HG02763 (cell line): ENCODE measurements around the gene HCRT.
"Not testable (repeated sequence)": the region's sequence is repeated elsewhere in the genome, so short reads cannot be mapped to it uniquely, and the experiment has no call there.

ENCODE experiments used
- ATAC-seq: cut with Tn5 transposase; IDR thresholded peaks from one replicate; pipeline ENCODE4 v1.9.1; 2021; ENCODE audit warnings: mild to moderate bottlenecking, moderate library complexity; ENCODE audit not compliant: unreplicated experiment

Gene HCRT, protein sequence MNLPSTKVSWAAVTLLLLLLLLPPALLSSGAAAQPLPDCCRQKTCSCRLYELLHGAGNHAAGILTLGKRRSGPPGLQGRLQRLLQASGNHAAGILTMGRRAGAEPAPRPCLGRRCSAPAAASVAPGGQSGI

GRCh38 chr17:42184713-42185620 is at the start of gene HCRT:
Gene HCRT, minus strand, starts transcription at chr17:42185452. Its CDS starts 87 bp downstream, at chr17:42185365.
- no peak for ATAC-seq

DNA sequence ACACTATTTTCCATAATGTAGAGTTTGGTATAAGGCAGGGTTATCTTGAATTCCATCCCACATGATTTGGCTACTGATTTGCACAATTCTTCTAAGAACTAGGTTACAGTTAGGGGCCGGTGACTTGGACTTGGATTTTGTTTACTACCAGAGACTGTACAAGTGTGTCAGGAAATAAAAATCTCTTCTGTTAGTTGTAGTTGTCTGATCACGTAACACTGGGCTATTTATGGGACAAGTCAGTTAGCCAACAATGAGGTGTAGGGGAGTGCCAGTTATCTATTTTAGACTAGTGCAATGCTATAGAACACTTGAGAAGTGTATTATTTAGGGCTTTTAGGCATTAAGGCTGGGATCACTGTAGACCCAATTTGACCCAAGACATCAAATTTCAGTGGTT is 48.7 kb upstream of the HCRT start:
- no peak for ATAC-seq

- no peak for ATAC-seq
Measured at GRCh38 chr17:42233156-42233555, 47.9 kb upstream of the HCRT start.

DNA sequence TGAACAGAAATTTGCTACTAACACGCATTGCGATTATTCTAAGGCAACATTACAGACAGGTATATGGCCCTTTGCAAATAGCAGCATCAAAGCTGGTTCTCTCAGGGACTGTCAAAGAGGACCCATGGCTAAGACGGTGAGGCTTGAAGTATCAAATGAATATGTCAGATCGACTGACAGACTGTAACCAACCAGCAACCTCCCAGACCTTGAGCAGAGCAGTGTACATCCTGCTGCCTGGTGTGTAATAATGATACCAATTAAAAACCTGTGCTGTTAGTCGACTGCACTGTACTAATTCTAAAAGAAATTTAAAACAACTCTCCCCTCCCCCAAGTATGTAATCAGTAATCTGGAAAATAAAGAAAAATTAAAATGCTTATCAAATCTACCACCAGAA is 45.0 kb upstream of the HCRT start:
- ATAC-seq, result no peak

- no peak for ATAC-seq
Measured at GRCh38 chr17:42227849-42228700, 42.8 kb upstream of the HCRT start.

- no peak for ATAC-seq
Measured at GRCh38 chr17:42225646-42226045, 40.4 kb upstream of the HCRT start.

DNA sequence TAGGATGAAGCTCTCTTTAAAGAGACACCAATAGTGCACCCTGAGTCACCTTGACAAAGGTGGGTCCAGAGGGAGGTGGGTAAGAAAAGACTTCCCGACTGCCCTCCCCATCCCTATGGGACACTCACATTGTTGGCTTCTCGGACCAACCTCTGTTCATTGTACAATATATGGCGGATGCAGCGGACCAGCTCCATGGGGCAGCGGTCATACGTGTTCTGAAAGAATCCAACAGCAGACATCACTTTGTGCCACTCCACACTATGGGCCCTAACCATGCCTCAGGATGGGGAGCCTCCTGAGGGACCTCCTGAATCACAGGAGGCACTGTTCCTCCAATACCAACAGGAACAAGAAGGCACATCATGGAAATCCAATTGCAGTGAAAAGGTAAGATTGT is 39.4 kb upstream of the HCRT start:
- no peak for ATAC-seq

- no peak for ATAC-seq
Measured at GRCh38 chr17:42221886-42222745, 36.9 kb upstream of the HCRT start.

- not testable (repeated sequence) for ATAC-seq
Measured at GRCh38 chr17:42219280-42219679, 34.0 kb upstream of the HCRT start.

- ATAC-seq, result no peak
Measured at GRCh38 chr17:42214156-42214555, 28.9 kb upstream of the HCRT start.

DNA sequence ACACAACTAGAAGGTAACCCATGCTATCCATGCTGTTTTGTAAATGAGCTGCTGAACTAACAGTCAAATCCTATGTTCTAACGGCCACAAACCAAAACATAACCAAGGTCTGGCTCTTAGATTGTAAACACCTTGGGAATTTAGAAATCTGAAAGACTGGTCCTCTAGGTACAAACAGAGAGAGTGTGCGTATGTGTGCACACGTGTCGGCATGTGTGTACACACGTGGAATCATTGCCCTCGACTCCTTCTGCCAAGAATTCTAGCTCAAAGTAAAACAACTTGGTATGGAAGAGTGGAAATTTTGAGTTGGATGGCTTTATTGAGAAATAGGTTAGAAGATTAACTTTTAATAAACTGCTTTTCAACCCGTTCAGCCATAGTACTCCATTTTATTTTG is 27.1 kb upstream of the HCRT start:
- ATAC-seq, result no peak

- ATAC-seq, result not testable (repeated sequence)
Measured at GRCh38 chr17:42211921-42212341, 26.7 kb upstream of the HCRT start.

DNA sequence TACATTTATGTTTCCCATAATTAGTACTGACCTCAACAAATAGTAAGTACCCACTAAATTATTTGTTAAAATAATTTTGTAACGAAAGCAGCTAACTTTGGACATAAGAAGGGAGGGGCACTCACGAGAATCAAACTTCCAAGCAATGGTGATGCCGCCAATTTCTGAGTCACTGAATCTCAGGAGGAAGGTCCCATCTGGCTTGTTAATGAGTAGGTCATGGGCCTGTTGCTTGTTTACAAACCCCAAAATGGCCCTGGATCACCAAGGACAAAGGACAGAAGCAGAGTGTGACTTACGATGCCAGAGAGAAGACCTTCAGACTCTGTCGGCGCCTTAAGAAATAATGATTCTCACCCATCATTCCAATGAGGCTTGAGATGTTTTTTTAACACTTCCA is 24.8 kb upstream of the HCRT start:
- no peak for ATAC-seq

DNA sequence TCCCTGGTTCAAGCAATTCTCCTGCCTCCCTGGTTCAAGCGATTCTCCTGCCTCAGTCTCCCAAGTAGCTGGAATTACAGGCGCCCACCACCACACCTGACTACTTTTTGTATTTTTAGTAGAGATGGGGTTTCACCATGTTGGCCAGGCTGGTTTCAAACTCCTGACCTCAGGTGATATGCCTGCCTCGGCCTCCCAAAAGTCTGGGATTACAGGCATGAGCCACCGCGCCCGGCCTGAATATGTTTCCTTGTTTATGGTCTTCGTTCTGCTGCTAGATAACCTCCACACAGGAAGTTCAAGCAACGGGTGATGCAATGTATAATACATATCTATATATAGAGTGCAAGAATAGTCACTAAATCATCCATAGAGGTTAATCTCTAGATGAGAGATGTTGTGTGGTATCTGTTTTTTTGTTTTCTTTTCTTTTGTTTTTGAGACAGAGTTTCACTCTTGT is 20.9 kb upstream of the HCRT start:
- not testable (repeated sequence) for ATAC-seq

- no peak for ATAC-seq
Measured at GRCh38 chr17:42203354-42203753, 18.1 kb upstream of the HCRT start.

DNA sequence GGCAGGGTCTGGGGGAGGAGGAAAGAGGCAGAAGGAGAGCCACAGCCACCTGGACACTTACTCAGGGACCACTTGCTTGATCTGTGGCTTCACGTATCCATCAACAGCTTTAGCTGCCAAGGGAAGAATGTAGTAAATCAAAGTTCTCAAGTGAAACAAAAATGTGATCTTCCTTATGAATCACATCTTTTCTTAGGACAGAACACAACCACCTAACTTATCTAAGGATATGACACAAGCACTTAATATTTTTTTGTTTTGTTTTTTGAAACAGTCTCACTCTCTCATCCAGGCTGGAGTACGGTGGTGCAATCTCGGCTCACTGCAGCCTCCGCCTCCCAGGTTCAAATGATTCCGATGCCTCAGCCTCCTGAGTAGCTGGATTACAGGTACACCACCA is 17.4 kb upstream of the HCRT start:
- no peak for ATAC-seq

GRCh38 chr17:42202159-42202558 is 16.9 kb upstream of the HCRT start:
- ATAC-seq, result no peak

- ATAC-seq, result no peak
Measured at GRCh38 chr17:42201458-42201772, 16.2 kb upstream of the HCRT start.

DNA sequence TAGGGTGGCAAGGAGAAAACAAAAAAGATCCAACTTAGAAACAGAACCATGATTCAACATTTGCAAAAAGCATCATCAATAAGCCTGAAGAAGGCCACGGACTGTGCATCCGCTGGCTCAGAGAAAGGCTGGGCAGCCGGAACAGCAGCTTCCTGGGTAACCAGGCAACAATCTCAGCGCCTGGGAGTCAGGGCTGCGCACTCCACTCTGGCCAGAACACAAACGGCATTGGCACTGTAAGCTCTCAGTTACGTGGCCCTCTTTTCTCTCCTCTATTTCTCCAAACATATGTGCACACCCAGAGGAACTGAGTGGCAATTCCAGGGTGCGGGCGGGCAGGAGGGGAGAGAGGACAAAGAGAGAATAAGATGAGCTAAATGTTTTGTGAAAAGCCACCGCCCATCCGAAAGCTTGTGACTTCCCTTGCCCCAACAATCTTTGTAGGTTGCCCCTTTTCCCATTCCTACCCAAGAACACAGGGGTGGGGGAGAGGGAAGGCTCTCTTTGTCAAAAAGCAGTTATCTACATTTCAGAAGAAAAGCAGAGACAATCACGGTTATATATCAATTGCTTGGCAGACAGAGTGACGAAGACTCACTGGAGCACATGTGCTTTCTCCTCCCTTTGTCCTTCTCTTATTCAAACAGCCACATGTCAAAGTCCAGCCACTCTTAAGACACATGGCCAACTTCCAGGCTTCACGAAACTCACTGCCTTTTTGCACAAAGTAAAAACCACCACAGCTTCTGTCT is 15.6 kb upstream of the HCRT start:
- no peak for ATAC-seq

- ATAC-seq, result no peak
Measured at GRCh38 chr17:42199416-42200011, 14.3 kb upstream of the HCRT start.
